Nephron progenitor cell (in vitro differentiated cells): ENCODE measurements around the gene FGF12.

Source experiments
- DNase-seq: peaks from one replicate; pipeline ENCODE4 v3.0.0; 2021
- H3K27ac Mint-ChIP-seq: 2 replicates; pipeline ENCODE4 v1.8.0; 2021; ENCODE audit warnings: mild to moderate bottlenecking, moderate library complexity, mixed read lengths
- H3K27me3 Mint-ChIP-seq: 2 replicates; pipeline ENCODE4 v1.8.0; 2021; ENCODE audit warnings: mild to moderate bottlenecking, low read depth, mixed read lengths; ENCODE audit not compliant: poor library complexity
- H3K36me3 Mint-ChIP-seq: 2 replicates; pipeline ENCODE4 v1.8.0; 2021; ENCODE audit warnings: low read depth, mixed read lengths
- H3K4me1 Mint-ChIP-seq: 2 replicates; pipeline ENCODE4 v1.8.0; 2021; ENCODE audit warnings: mixed read lengths
- H3K4me3 Mint-ChIP-seq: 2 replicates; pipeline ENCODE4 v1.8.0; 2021; ENCODE audit warnings: mild to moderate bottlenecking, moderate library complexity, mixed read lengths
- H3K9me3 Mint-ChIP-seq: 2 replicates; pipeline ENCODE4 v1.8.0; 2021; ENCODE audit warnings: mild to moderate bottlenecking, moderate library complexity, mixed read lengths
- CTCF ChIP-seq: fragments of 200-600 bp; sonication (generic); IDR thresholded peaks from 2 replicates; pipeline ENCODE4 v1.5.0; 2021; ENCODE audit warnings: antibody characterized with exemption

Gene FGF12

GRCh38 chr3:192317564-192317963 lies 409.8 kb downstream of the FGF12 start:
- no peaks in the 10 kb centered on the region for H3K9me3 Mint-ChIP-seq
- H3K27ac Mint-ChIP-seq: no peak overlapping the region
- no peak overlapping the region for H3K4me3 Mint-ChIP-seq
- TF ChIP-seq CTCF: no peak
- DNase-seq: no peak
- H3K36me3 Mint-ChIP-seq: no peaks in the 10 kb centered on the region
- no peaks in the 10 kb centered on the region for H3K27me3 Mint-ChIP-seq
- H3K4me1 Mint-ChIP-seq: no peaks in the 10 kb centered on the region

- no peak for DNase-seq
- Mint-ChIP-seq H3K27ac (no peak overlapping the region), H3K9me3 (no peaks in the 10 kb centered on the region), H3K4me3 (no peak overlapping the region), H3K36me3 (no peaks in the 10 kb centered on the region), H3K27me3 (no peaks in the 10 kb centered on the region), H3K4me1 (no peaks in the 10 kb centered on the region)
- TF ChIP-seq CTCF: no peak
These were observed 413.7 kb downstream of the FGF12 start for GRCh38 chr3:192313605-192314004.

- Mint-ChIP-seq H3K36me3 (no peaks in the 10 kb centered on the region), H3K4me1 (no peaks in the 10 kb centered on the region), H3K27ac (no peak overlapping the region), H3K27me3 (no peaks in the 10 kb centered on the region), H3K4me3 (no peak overlapping the region), H3K9me3 (no peaks in the 10 kb centered on the region)
- DNase-seq: no peak
- no peak for TF ChIP-seq CTCF
These were observed 419.7 kb downstream of the FGF12 start for GRCh38 chr3:192307631-192308030.

GRCh38 chr3:192303235-192303634 lies 424.1 kb downstream of the FGF12 start:
- TF ChIP-seq CTCF: no peak
- H3K36me3 Mint-ChIP-seq: no peaks in the 10 kb centered on the region
- H3K4me3 Mint-ChIP-seq: no peak overlapping the region
- no peaks in the 10 kb centered on the region for H3K4me1 Mint-ChIP-seq
- H3K9me3 Mint-ChIP-seq: no peaks in the 10 kb centered on the region
- H3K27ac Mint-ChIP-seq: no peak overlapping the region
- no peaks in the 10 kb centered on the region for H3K27me3 Mint-ChIP-seq
- no peak for DNase-seq

GRCh38 chr3:192302721-192303120 lies 424.6 kb downstream of the FGF12 start:
- H3K9me3 Mint-ChIP-seq: no peaks in the 10 kb centered on the region
- H3K27me3 Mint-ChIP-seq: no peaks in the 10 kb centered on the region
- H3K4me1 Mint-ChIP-seq: no peaks in the 10 kb centered on the region
- no peak for TF ChIP-seq CTCF
- no peak overlapping the region for H3K27ac Mint-ChIP-seq
- no peak overlapping the region for H3K4me3 Mint-ChIP-seq
- DNase-seq: no peak
- H3K36me3 Mint-ChIP-seq: no peaks in the 10 kb centered on the region

- Mint-ChIP-seq H3K9me3 (no peaks in the 10 kb centered on the region), H3K36me3 (no peaks in the 10 kb centered on the region), H3K27me3 (no peaks in the 10 kb centered on the region), H3K27ac (no peak overlapping the region), H3K4me1 (no peaks in the 10 kb centered on the region), H3K4me3 (no peak overlapping the region)
- no peak for DNase-seq
- TF ChIP-seq CTCF: no peak
These were observed 427.4 kb downstream of the FGF12 start for GRCh38 chr3:192299921-192300320.
